BJ (cell line): ENCODE results near the gene HNMT. TPM values are rescaled to one million over a fixed set of nuclear protein-coding genes. Genes with fewer than 3 reads are reported as not detected.
"Not testable (repeated sequence)": the region's sequence is repeated elsewhere in the genome, so short reads cannot be mapped to it uniquely, and the experiment has no call there.

Source experiments
- CTCF ChIA-PET: fragments of 350-600 bp; formaldehyde crosslinking; extraction: SDS; loops from one replicate; lab custom pipeline; 2021; ENCODE audit warnings: antibody characterized with exemption, inconsistent platforms; lab: Yijun Ruan, JAX
- POLR2A ChIA-PET: fragments of 300-600 bp; sonication (Branson Sonifier 250); formaldehyde crosslinking; extraction: SDS; loops from one replicate; lab custom pipeline; 2021; ENCODE audit warnings: antibody characterized with exemption; lab: Charles Lee
- DNase-seq: peaks from one replicate; pipeline ENCODE4 v3.0.0-alpha.2; 2011; ENCODE audit warnings: low read depth
- H3K27me3 ChIP-seq: 2 replicates; pipeline ENCODE4 v1.6.0; 2011; ENCODE audit warnings: low read length; ENCODE audit not compliant: control insufficient read depth, insufficient read depth
- H3K36me3 ChIP-seq: 2 replicates; pipeline ENCODE4 v1.5.1; 2011; ENCODE audit warnings: low read length; ENCODE audit not compliant: control insufficient read depth, insufficient read depth
- H3K4me3 ChIP-seq: 2 replicates; pipeline ENCODE4 v1.5.1; 2011; ENCODE audit warnings: low read depth, mild to moderate bottlenecking, control low read depth, low read length
- CTCF ChIP-seq: IDR thresholded peaks from 2 replicates; pipeline ENCODE4 v1.5.1; 2011; ENCODE audit warnings: low read depth, mild to moderate bottlenecking, control low read depth, inconsistent platforms, low read length, moderate library complexity; ENCODE audit not compliant: insufficient read depth
- polyA minus RNA-seq: library from RNA; depleted of rRNA, polyadenylated mRNA; stranded (reverse); fragments of >200 nt; gene quantifications from 2 replicates; pipeline ENCODE4 v1.2.3, GENCODE V29; 2011; rRNA and poly(A)+ RNA removed
- polyA plus RNA-seq: library from polyadenylated mRNA; depleted of rRNA; stranded (reverse); fragments of >200 nt; gene quantifications from 2 replicates; pipeline ENCODE4 v1.2.3, GENCODE V29; 2011; rRNA removed

The HNMT gene
- polyA plus RNA-seq, result 7.7 and 14.6 TPM in 2 replicates
- polyA minus RNA-seq, result 2.2 and 2.4 TPM in 2 replicates

- CTCF ChIA-PET, result interaction anchor here (0.9 to 3.6 kb wide), 4 partner anchors 14 to 126 kb away, joined by 3 to 11 read pairs (median 4); no protein-coding TSS in a partner anchor
- Histone ChIP-seq H3K27me3 (no peaks in the 10 kb centered on the region), H3K36me3 (no peaks in the 10 kb centered on the region), H3K4me3 (peak within 1 kb of the TSS; percentile 41)
- DNase-seq, result peak; percentile 62
- TF ChIP-seq CTCF, result no peak
- POLR2A ChIA-PET, result interaction anchor here (0.6 to 0.7 kb wide), 5 partner anchors 12 to 400 kb away, joined by 3 to 9 read pairs (median 6); no protein-coding TSS in a partner anchor
Measured at GRCh38 chr2:137964066-137964858, at the start of gene HNMT. Gene HNMT, plus strand, starts transcription at chr2:137964473. Its CDS starts 19 bp downstream, at chr2:137964492.

- CTCF ChIA-PET, result no interaction called here
- TF ChIP-seq CTCF, result no peak
- peaks cover 3% of the 10 kb centered on the region for H3K27me3 ChIP-seq
- no peak for DNase-seq
- H3K36me3 ChIP-seq, result no peaks in the 10 kb centered on the region
- H3K4me3 ChIP-seq, result no peak overlapping the region
- POLR2A ChIA-PET, result no interaction called here
Measured at GRCh38 chr2:137921105-137921880, 43.0 kb upstream of the HNMT start.

GRCh38 chr2:137922171-137922570 is 42.1 kb upstream of the HNMT start:
- H3K27me3 ChIP-seq, H3K36me3 ChIP-seq, POLR2A ChIA-PET, DNase-seq, H3K4me3 ChIP-seq, CTCF ChIA-PET: not testable (repeated sequence)

DNA sequence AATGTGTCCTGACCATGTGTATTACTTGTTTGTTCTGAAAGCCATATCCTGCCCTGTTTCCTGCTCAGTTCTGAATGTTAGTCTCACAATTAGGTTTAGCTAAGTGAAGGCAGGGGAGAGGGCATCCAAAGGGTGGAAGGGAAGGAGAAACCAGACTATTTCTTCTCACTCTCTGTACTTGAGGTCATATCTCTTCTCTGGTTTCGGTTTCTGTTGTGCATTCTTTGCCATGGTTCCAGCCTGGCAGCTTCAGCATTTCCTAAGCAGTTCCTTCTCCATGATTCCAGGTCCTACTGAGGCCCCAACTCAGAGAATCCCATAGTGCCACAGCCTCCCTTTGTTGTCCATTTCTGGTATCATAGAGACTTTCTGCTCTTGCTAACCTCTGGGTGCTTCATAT is 40.3 kb upstream of the HNMT start:
- Histone ChIP-seq H3K36me3 (no peaks in the 10 kb centered on the region), H3K4me3 (no peak overlapping the region), H3K27me3 (peaks cover 3% of the 10 kb centered on the region)
- no peak for DNase-seq
- TF ChIP-seq CTCF, result no peak
- ChIA-PET POLR2A (no interaction called here), CTCF (interaction anchor here (0.7 kb wide), 1 partner anchor 15 kb away, joined by 3 read pairs; no protein-coding TSS in a partner anchor)

DNA sequence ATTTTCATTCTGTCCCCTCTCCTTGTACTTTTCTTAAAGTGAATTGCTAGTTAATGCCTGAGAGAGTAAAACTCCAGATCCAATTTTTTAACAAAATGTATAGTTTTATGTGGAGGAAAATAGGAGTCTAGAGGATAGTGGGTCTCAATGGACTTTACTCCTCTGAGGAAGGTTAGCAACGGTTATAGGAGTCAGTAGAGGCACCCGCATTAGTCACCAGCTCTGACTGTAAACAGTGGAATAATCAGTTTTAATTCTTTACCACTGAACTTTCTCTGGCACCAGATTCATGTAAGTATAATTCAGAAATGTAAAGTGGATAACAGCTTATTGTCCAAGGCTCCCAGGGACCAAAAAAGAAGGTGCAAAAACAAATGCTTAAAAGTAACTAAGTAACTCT is 38.7 kb upstream of the HNMT start:
- no peaks in the 10 kb centered on the region for H3K27me3 ChIP-seq
- DNase-seq, result no peak
- H3K36me3 ChIP-seq, result no peaks in the 10 kb centered on the region
- ChIA-PET POLR2A (no interaction called here), CTCF (interaction anchor here (1.2 kb wide), 1 partner anchor 15 kb away, joined by 3 read pairs; no protein-coding TSS in a partner anchor)
- H3K4me3 ChIP-seq, result no peak overlapping the region
- no peak for TF ChIP-seq CTCF
